ENCODE measurements around the gene EFCAB11.
"Not testable (repeated sequence)": the region's sequence is repeated elsewhere in the genome, so short reads cannot be mapped to it uniquely, and the experiment has no call there.

The EFCAB11 gene

GRCh38 chr14:89891055-89891454 lies 63.5 kb downstream of the EFCAB11 start:
- TF ChIP-seq CTCF (IDR thresholded peaks at IDR 0.05; ENCODE audit: low read depth, low read length), result no peak
- H3K4me3 ChIP-seq (ENCODE audit: low read depth, low read length), result no peak overlapping the region

GRCh38 chr14:89890589-89890988 lies 63.9 kb downstream of the EFCAB11 start:
- H3K4me3 ChIP-seq (ENCODE audit: low read depth, low read length), result no peak overlapping the region
- TF ChIP-seq CTCF (IDR thresholded peaks at IDR 0.05; ENCODE audit: low read depth, low read length), result no peak

GRCh38 chr14:89889626-89890025 lies 64.9 kb downstream of the EFCAB11 start:
- no peak for TF ChIP-seq CTCF (IDR thresholded peaks at IDR 0.05; ENCODE audit: low read depth, low read length)
- no peak overlapping the region for H3K4me3 ChIP-seq (ENCODE audit: low read depth, low read length)

GRCh38 chr14:89884761-89885160 lies 69.8 kb downstream of the EFCAB11 start:
- TF ChIP-seq CTCF (IDR thresholded peaks at IDR 0.05; ENCODE audit: low read depth, low read length), result no peak
- no peak overlapping the region for H3K4me3 ChIP-seq (ENCODE audit: low read depth, low read length)

- no peak overlapping the region for H3K4me3 ChIP-seq (ENCODE audit: low read depth, low read length)
- no peak for TF ChIP-seq CTCF (IDR thresholded peaks at IDR 0.05; ENCODE audit: low read depth, low read length)
These were observed 72.7 kb downstream of the EFCAB11 start for GRCh38 chr14:89881839-89882238.

- H3K4me3 ChIP-seq (ENCODE audit: low read depth, low read length), result not testable (repeated sequence)
These were observed 80.4 kb downstream of the EFCAB11 start for GRCh38 chr14:89874091-89874490.

- H3K4me3 ChIP-seq (ENCODE audit: low read depth, low read length), result no peak overlapping the region
- TF ChIP-seq CTCF (IDR thresholded peaks at IDR 0.05; ENCODE audit: low read depth, low read length), result no peak
These were observed 84.2 kb downstream of the EFCAB11 start for GRCh38 chr14:89870316-89870715.

- no peak overlapping the region for H3K4me3 ChIP-seq (ENCODE audit: low read depth, low read length)
- no peak for TF ChIP-seq CTCF (IDR thresholded peaks at IDR 0.05; ENCODE audit: low read depth, low read length)
These were observed 84.9 kb downstream of the EFCAB11 start for GRCh38 chr14:89869606-89870005.

All from WI38 (cell line).